ENCODE data around the gene OR1I1.

Gene OR1I1

GRCh38 chr19:15081911-15082310 lies at the start of gene OR1I1:
TSS of gene OR1I1 (plus strand) at chr19:15082211. CDS start at chr19:15087066, 4,855 bp downstream.
- TF ChIP-seq, protein P1, sequence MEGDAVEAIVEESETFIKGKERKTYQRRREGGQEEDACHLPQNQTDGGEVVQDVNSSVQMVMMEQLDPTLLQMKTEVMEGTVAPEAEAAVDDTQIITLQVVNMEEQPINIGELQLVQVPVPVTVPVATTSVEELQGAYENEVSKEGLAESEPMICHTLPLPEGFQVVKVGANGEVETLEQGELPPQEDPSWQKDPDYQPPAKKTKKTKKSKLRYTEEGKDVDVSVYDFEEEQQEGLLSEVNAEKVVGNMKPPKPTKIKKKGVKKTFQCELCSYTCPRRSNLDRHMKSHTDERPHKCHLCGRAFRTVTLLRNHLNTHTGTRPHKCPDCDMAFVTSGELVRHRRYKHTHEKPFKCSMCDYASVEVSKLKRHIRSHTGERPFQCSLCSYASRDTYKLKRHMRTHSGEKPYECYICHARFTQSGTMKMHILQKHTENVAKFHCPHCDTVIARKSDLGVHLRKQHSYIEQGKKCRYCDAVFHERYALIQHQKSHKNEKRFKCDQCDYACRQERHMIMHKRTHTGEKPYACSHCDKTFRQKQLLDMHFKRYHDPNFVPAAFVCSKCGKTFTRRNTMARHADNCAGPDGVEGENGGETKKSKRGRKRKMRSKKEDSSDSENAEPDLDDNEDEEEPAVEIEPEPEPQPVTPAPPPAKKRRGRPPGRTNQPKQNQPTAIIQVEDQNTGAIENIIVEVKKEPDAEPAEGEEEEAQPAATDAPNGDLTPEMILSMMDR (IDR thresholded peaks at IDR 0.05; ENCODE audit: low read depth, low read length, missing control alignments): no peak
- H3K4me3 ChIP-seq (ENCODE audit: low read depth, low read length): no peak within 1 kb of the TSS
- DNase-seq (ENCODE audit: low read depth): no peak

DNA sequence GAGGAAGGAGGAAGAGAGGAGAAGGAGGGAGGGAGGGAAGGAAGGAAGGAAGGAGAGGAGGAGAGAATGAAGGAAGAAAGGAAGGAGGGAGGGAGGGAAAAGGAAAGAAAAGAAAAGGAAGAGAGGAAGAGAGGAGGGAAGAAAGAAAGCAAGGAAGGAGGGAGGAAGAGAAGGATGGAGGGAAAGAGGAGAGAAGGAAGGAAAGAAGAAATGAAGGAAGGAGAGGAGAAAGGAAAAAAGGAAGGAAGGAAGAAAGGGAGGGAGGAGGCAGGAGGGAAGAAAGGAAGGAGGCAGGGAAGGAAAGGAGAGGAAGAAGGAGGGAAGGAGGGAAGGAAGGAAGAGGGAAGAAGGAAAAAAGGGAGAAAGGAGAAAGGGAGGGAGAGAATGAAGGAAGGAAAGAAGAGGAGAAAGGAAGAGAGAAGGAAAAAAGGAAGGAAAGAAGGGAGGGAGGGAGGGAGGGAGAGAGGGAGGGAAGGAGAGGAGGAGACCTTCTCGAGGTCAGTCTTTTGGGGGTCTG lies 46.2 kb upstream of the OR1I1 start:
- no peak for DNase-seq (ENCODE audit: low read depth)
- TF ChIP-seq, protein P1 (IDR thresholded peaks at IDR 0.05; ENCODE audit: low read depth, low read length, missing control alignments): no peak
- no peak overlapping the region for H3K4me3 ChIP-seq (ENCODE audit: low read depth, low read length)

- no peak for DNase-seq (ENCODE audit: low read depth)
- no peak overlapping the region for H3K4me3 ChIP-seq (ENCODE audit: low read depth, low read length)
- TF ChIP-seq, protein P1 (IDR thresholded peaks at IDR 0.05; ENCODE audit: low read depth, low read length, missing control alignments): no peak
Observed at GRCh38 chr19:15037586-15037985, 44.4 kb upstream of the OR1I1 start.

DNA sequence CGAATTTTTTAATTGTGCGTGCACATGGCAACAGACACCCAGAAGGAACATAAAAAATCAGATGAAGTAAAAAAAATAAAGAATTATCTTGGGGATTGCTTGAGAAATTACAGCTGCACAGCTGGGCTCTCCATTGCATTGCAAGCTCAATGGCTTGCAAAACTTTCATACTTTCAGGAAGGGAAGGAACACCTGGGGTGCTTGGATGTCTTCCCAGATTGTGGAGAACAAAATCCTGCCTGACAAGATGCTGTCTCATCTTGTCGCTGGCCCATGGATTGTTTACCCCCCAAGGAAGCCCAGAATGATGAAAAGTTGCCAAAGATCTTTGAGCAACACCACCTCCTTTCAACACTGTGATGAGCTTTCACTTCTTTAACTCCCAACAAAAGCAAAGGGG lies 43.7 kb upstream of the OR1I1 start:
- DNase-seq (ENCODE audit: low read depth): no peak

DNA sequence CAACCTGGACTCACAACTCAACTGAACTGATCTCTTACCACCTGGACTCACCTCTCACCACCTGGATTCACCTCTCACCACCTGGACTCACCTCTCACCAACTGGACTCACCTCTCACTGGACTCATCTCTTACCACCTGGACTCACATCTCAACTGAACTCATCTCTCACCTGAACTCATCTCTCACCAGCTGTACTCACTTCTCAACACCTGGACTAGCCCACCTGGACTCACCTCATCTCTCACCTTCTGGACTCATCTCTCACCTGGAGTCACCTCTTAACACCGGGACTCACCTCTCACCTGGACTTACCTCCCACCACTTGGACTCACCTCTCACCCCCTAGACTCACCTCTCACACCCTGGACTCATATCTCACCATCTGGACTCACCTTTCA lies 40.0 kb upstream of the OR1I1 start:
- TF ChIP-seq, protein P1 (IDR thresholded peaks at IDR 0.05; ENCODE audit: low read depth, low read length, missing control alignments): no peak
- no peak for DNase-seq (ENCODE audit: low read depth)
- H3K4me3 ChIP-seq (ENCODE audit: low read depth, low read length): no peak overlapping the region

More for the DNA sequence above, 43.7 kb upstream of the OR1I1 start:
- TF ChIP-seq, protein P1 (IDR thresholded peaks at IDR 0.05; ENCODE audit: low read depth, low read length, missing control alignments): no peak
- no peak overlapping the region for H3K4me3 ChIP-seq (ENCODE audit: low read depth, low read length)

DNA sequence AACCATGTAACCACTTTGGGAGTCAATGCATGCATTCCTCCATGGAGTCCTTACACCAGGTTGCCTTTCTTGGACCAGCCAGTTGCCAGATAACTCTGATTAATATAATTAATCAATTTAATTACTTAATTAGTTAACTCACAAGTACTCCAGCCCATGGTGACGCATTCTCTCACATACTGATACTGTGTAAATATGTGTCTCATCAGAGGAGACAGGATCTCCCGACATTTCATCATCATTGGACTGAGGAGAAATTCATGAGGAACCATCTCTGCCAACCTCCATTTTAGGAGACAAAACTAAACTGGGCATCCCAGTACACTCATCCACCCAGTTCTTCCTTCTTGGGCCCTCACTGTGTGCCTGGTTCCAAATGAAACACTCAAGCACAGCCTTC lies 39.2 kb upstream of the OR1I1 start:
- DNase-seq (ENCODE audit: low read depth): no peak
- H3K4me3 ChIP-seq (ENCODE audit: low read depth, low read length): no peak overlapping the region
- TF ChIP-seq, protein P1 (IDR thresholded peaks at IDR 0.05; ENCODE audit: low read depth, low read length, missing control alignments): no peak

DNA sequence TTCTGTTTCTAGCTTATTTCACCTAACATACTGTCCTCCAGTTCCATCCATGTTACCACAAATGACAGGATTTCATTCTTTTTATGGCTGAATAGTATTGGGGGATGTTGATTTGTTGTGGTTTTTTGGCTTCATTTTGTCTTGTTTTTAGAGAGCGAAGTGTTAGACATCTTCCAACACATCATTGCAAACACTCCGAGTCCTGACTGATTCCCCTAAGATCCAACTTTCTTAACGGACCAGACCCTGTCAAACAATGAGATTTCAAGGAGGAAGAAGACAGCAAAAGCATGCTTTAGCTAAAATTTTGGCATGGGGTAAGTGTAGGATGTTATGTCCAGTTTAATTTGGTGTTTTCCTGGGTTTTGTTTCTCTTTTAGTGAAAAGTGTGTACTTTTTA lies 36.5 kb upstream of the OR1I1 start:
- DNase-seq (ENCODE audit: low read depth): no peak
- TF ChIP-seq, protein P1 (IDR thresholded peaks at IDR 0.05; ENCODE audit: low read depth, low read length, missing control alignments): no peak
- no peak overlapping the region for H3K4me3 ChIP-seq (ENCODE audit: low read depth, low read length)

All from GM12864 (cell line).